GM21515 (cell line): Measurements from ENCODE around the gene NGFR.

Experiments used
- ATAC-seq: cut with Tn5 transposase; IDR thresholded peaks from one replicate; pipeline ENCODE4 v1.9.1; 2021; ENCODE audit not compliant: unreplicated experiment

Gene NGFR

DNA sequence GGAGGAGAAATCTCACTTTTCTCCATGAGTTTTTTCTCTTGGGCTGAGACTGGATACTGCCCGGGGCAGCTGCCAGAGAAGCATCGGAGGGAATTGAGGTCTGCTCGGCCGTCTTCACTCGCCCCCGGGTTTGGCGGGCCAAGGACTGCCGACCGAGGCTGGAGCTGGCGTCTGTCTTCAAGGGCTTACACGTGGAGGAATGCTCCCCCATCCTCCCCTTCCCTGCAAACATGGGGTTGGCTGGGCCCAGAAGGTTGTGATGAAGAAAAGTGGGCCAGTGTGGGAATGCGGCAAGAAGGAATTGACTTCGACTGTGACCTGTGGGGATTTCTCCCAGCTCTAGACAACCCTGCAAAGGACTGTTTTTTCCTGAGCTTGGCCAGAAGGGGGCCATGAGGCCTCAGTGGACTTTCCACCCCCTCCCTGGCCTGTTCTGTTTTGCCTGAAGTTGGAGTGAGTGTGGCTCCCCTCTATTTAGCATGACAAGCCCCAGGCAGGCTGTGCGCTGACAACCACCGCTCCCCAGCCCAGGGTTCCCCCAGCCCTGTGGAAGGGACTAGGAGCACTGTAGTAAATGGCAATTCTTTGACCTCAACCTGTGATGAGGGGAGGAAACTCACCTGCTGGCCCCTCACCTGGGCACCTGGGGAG is 19.1 kb downstream of the NGFR start:
- ATAC-seq, result no peak

DNA sequence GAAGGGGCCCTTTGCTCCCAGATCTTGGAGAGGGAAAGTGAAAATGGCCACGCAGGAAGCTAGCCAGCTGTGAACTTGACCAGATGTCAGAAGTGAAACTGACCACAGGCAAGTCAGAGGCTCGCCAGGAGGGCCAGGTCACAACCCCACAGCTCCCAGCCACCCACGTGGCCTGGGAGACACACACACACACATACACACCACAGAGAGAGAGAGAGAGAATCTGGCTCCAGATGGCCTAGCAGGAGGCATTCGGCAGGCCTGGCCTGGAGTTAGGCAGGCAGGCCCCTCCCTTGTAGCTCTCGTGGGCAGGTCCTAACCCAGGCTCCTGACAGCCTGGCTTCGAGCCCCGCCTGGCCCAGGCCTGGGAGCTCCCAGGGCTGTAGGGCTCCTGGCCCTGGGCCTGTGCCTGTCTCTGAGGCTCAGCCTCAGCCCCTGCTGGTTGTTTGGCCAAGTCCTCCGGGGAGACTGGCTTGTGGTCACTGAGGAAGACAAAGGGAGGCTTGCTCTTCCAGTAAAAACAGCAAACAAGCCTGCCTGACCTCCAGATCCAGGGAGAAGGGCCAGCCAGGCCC is 20.2 kb downstream of the NGFR start:
- ATAC-seq, result peak; percentile 67

DNA sequence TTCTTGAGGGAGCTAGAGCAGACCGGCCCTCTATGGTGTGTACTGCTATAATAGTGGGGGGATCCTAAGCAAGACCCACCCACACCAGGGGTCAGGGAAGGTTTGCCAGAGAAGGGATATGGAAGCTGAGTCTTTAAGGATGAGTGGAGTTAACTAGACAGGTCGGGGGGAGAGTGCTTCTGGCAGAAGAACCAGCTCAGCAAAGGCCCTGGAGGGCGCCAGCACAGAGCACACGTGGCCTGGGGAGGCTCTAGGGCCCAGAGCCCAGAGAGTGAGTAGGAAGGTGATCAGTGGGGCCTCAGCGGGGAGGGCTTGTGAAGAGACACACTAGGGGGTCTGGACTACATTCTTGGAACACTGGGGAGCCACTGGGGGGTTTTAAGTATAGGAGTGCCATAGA is 21.1 kb downstream of the NGFR start:
- no peak for ATAC-seq

DNA sequence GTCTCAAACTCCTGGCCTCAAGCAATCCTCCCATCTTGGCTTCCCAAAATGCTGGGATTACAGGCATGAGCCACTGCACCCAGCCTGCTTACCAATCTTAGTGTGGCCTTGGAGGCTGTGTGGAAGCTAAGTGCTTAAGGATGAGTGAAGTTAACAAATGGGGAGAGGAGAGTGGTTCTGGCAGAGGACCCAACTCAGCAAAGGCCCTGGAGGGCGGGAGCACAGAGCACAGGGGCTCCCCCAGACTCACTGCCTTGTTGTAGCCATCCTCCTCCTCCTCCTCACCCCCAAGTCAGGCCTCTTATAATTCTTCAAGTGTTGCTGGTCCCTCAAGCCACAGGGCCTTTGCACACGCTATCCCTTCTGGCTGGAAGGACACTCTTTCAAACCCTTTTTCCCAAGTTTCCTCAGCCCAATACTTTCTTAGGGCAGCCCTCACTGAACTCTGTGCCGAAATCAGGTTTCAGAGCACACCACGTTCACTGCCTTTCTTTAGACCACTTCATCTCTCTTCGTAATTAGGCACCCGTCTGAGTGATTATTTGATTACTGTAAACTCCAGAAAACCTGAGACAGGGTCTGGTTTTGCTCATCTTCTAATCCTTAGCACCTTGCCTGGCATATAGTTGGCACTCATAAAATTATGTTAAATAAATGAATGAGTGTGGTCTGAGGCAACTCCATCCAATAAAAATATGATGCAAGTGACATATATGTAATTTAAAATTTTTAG is 23.4 kb downstream of the NGFR start:
- ATAC-seq, result no peak

DNA sequence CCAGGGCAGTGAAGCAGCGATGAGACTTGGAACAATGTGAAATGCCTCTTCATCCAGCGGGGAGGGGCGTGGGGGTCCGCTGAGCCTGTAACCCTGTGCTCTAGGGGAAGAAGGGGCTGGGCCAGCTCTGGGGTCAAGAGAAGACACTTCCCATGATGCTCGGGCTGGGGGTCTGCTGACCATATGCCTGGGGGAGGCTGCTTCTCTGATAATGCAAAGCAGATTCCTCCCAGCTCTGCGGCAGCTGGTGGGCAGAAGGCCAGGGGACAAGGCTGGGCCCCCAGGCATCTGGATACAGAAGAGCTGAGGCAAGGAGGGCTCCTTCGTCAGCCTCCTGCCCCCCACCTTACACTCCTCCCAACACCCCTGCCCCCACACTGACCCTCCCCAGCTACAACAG is 24.7 kb downstream of the NGFR start:
- no peak for ATAC-seq

DNA sequence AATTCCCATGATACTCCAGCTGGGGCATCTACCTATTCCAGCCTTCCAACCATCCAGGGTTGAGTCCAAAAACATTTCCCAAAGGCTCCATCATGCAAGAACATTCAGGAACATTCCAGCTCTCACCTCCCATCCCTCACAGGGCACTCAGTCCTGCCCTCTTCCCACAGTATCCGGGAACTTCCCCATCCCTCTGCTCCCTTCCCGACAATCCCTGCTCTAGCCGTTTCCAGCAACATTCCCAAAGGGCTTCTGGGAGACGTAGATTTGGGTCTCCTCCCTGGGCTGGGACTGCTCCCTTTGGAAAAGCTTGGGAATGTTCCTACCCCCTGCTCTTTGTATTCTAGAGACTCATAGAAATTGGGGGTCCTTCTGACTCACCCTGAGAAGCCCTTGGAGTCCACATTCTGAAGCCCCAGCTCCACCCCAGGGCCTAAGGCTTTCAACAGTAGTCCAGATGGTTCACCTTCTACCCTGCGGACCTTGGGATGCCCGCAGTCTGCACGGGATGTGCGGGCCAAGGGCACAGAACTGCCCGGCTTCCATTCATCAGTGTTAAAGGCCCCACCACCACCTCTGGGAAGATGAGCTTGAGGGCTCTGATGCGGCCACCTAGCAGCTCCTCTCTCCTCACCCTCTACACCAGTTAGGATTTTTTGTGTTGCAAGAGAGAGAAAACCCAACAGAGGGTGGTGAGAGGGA is 25.4 kb downstream of the NGFR start:
- no peak for ATAC-seq

DNA sequence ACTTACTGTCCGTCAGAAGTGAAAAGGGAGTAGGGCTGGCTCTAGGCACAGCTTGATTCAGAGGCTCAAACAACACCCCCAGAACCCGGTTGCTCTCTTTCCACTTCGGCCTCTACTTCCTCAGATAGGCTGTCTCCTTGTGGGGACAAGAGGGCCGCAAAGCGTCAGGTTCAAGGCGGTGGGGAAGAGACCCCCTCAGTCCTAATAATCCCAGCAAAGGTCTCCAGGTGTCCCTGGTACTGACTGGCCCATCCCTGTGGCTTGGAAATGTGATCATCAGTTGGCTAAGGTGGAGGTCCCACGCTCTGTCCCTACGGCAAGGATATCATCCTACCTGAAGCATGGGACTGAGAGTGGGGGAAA is 26.0 kb downstream of the NGFR start:
- ATAC-seq, result no peak

DNA sequence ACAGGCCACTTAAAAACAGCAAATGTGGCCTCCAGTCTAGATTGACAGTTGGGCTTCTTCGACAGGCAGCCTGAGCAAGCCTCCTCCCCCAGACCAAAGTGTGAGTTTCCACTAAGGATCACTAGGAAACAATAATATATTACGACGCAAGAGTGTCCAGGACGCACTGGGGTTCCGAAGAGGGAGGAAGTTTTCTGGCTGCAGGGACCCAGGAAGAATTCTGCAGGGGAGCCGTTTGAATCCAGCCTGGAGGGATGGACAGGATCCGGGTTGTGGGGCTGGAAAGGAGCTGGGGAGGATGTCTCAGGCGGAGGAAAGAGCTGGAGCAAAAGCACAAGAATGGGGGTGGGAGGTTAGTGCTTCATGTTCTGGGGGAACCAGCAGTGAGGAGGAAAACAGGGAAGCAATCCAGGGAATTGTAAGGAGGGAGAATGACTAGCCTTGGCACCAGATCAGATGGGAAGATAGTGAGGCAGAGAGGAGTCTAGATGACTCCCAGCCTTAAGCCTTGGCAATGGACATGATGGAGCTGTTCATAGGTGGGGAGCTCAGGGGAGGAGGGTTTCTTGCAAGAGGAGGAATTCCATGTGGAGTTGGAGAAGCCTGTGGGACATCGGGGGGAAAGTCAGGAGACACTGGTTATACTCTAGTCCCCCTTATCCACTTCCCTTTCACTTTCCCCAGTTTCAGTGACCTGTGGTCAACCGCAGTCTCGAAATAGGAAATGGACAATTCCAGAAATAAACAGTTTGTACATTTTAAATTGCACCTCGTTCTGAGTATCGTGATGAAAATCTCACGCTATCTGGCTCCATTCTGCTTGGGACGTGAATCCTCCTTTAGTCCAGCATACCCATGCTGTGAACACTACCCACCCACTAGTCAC is 26.6 kb downstream of the NGFR start:
- no peak for ATAC-seq

DNA sequence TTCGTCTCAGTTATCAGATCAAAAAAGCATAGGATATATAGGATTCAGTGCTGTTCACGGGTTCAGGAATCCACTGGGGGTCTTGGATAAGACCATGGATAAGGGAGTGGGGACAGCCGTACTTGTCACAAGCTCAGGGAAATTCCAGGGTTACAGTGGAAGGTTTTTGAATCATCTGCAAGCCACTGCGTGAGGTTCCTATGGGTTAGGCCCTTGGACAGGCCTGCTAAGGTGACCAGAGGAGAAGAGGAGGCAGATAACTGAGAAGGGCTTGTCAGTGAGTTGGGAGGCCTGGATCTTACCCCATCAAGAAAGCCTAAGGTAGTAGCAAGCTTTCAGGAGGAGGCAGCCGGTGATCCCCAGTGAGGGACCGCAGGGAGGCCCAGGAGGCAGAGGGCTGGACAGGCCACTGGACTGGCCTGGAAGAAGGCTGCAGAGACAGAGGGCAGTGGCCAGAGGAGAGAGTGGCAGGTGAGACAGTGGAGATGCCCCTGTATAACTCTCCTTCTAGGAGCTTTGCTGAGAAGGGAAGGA is 27.3 kb downstream of the NGFR start:
- no peak for ATAC-seq

DNA sequence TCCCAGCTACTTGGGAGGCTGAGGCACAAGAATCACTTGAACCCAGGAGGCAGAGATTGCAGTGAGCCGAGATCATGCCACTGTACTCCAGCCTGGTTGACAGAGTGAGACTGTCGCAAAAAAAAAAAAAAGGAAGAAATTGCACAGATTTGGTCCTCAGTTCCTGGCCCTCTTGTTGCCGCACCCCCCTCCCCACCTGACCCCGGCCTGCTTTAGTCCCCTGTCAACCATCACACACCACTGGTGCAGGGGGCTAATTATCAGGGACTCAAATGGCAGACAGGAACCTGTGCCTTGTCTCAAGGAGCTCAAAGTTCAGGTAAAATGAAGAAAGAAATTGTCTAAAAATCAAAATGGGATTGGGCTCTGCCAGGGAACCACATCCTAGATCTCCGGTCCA is 28.1 kb downstream of the NGFR start:
- no peak for ATAC-seq

DNA sequence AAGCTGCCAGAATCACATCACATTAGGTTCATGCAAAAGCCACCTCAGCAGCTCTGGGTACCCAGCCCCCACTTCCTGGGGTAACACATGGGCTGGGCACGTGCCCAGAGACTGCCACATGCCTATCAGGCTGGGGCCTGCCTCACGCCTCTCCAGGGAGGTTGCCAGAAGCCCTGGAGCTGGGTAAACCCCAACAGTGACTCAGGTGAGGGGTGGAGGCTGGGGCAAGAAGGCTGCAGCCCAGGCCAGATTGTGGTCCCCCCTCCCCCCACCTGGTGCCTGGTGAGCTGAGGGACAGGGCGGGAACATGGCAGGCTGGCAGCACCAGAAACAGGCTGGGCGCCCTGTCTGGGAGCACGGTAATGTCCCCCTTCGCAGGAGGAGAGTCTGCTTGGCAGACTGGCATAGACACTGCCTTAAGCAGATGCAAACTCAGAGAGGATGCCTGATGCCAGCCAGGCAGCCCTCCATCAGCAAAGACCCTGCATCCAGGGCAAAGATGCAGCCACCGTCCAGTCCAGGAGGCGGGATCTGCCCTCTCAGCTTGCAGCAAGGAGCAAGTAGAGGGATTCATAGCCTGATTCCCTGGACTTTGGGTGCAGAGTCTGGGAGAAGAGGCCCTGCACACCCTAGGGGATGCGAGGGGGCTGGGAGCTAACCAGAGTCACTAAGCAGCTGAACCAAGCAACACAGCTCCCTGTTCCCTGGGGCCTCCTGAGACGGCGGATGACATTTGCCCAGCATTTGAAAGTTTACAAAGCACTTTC is 28.8 kb downstream of the NGFR start:
- no peak for ATAC-seq

DNA sequence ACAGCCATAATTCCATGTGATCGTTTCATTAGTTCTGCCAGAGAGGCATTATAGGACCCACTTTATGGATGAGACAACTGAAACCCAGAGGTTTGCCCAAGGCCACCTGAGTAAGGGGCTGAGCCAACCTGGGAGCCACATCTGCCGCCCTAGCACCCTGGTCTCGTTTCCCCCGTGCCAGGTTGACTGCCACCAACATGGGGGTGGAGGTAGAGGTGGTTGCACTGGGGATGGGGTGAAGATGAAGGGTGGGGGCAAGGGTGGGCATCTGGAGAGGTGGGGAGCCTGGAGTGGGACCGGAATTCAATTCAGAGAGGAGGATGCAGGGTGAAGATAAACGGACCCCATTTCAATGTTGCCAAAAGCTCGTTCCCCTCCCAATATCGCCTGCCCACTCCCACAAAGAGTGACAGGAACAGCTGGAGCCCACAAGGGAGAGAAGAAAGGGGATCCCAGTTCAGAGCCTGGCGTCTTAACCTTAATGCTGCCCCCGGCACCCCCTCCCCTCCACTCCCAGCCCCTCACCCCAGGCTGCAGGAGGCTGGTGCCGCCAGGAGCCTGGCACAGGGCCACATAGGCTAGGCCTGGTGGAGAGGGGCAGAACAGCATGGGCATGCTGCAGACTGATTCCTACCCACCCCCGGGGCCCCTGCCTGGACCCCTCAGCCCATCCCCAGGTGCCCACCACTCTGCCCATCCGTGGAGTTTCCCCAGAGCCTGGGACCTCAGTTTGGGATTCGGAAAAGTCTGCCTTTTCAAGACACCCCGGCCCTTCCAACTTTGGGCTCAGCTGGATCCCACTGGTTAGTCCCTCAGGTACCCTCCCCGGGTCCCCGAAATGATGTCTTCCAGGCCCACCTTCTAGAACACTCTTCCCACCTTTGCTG is 29.6 kb downstream of the NGFR start:
- no peak for ATAC-seq

DNA sequence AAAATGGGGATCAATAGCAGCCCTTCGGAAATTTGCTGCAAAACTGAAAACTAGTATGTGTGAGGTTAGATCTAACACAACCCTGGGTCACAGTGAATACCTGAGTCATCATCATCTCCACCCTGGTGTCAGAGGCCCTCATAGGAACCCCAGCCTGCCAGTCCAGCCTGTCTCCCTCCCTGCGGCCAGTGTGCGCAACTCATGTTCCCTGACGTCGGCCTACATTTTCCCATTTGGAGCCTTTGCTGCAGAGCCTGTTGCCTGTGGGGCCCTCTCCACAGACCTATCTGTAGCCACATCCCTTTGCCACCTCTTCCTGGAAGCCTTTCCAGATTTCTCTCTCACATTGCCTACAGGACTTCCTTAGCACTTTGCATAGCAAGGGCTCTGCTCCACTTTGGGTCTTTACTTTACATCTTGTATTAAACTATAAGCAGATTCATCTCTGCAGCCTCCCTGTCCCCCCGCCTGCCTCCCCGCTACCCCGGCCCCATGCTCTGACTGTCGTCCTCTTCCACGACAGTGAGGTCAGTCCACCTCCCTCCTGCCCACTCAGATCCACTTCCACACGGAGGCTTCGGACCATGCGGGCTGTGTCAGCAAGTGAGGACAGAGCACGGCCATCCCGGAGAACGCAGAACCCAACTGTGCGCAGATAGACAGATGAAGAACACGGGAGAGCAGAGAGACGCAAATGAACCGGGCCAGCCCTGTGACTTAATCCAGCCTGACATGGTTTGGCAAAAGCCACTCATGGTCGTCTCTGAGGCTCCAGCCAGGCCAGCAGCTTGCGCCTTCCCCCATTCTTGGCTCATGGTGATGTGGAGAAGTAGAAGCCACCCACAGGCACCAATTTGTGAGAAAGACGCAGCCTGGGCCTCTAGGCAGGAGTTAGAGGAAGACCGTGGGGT is 31.0 kb downstream of the NGFR start:
- no peak for ATAC-seq

DNA sequence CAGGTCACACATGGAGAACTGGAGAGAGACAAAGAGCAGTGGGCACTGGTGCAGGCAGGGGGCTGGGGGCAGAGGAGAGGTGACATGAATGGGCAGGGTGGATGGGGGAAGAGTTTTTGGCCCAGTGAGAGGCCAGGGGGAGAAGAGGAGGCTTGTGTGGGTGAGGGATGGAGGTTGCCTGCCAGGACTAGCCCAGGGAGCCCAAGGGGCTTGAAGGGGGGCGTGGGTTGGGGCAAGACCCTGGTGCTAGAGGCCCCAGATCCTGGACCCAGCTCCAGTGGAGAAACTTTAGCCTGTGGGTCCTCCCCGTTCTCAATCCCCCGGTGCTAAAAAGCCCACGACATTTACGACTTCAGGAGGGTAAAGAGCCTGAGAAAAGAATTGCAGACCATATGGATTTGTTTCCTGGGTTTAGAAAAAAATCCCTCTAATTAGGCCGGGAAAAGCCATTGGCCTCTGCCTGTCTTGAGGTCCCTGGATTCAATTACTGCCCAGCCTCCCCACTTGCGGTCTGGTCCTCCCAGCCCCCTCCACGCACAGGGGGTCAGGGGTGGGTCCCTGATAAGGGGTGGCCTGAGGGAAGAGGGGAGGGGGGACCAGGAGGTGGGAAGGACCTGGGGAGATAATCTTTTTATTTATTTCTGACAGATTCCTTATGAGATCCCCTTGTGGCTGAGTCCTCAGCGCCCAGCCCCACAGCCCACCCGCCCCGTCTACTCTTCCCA is 33.0 kb downstream of the NGFR start:
- ATAC-seq, result no peak

DNA sequence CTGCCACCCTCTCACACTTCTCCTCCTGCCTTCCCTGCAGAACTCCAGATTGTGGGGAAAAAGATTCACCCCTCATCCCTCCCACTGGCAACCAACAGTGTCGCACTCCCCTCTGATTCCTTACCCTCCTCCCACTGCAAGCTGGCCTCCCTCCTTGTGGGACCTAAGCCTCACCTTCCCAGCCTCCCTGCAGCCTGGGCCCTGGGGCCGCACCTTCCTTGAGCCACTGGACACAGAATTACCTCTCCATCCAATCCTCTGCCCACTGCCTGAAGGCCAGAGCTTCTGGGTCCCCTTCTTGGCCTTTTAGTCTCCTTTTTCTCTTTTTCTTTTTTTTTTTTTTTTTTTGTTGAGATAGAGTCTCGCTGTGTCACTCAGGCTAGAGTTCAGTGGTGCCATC is 33.9 kb downstream of the NGFR start:
- no peak for ATAC-seq

DNA sequence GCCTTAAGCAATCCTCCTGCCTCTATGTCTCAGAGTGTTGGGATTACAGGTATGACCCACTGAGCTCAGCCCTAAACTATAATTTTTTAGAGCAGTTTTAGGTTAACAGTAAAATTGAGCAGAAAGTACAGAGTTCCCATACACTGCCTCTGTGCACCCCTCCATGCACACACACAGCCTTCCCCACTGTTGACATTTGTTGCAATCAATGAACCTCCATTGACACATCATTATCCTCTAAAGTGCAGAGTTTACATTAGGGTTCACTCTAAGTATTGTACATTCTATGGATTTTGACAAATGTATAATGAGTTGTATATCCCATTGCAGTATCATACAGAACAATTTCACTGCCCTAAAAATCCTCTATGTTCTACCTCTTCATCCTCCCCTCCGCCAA is 35.0 kb downstream of the NGFR start:
- no peak for ATAC-seq

DNA sequence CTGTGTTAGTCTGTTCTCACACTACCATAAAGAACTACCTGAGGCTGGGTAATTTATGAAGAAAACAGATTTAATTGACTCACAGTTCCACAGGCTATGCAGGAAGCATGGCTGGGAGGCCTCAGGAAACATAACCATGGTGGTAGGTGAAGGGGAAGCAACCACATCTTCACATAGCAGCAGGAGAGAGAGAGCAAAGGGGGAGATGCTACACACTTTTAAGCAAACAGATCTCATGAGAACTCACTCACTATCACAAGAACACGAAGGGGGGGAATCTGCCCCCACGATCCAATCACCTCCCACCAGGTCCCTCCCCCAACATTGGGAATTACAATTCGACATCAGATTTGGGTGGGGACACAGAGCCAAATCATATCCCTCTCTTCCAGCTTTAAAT is 48.8 kb downstream of the NGFR start:
- no peak for ATAC-seq
